Activated CD8-positive, alpha-beta T cell treated with anti-CD3 and anti-CD28 coated beads for 36 hours (primary cell): ENCODE data around the gene DYRK3. TPM values are rescaled to one million over a fixed set of nuclear protein-coding genes. Genes with fewer than 3 reads are reported as not detected.
A peak's percentile ranks its signal among the peaks of the same experiment; 100 is the strongest.

Experiments used
- ATAC-seq: fragments of 200-7000 bp; cut with Tn5 transposase; one replicate; pipeline ENCODE4 v1.10.0; 2021; ENCODE audit warnings: mild to moderate bottlenecking, moderate library complexity
- CTCF ChIA-PET: fragments of 350-600 bp; sonication (Branson Sonifier 250); formaldehyde crosslinking; loops from one replicate; lab custom pipeline; 2021; ENCODE audit warnings: antibody characterized with exemption; lab: Charles Lee
- POLR2A ChIA-PET: fragments of 350-600 bp; sonication (Branson Sonifier 250); formaldehyde crosslinking; loops from one replicate; lab custom pipeline; 2021; ENCODE audit warnings: antibody characterized with exemption; lab: Charles Lee
- DNase-seq: peaks from one replicate; pipeline ENCODE4 v3.0.0-alpha.2; 2020
- H3K27ac Mint-ChIP-seq: one replicate; pipeline ENCODE4 v1.8.0; 2021; ENCODE audit warnings: mild to moderate bottlenecking, mixed read lengths
- H3K27me3 Mint-ChIP-seq: one replicate; pipeline ENCODE4 v1.8.0; 2021; ENCODE audit warnings: mixed read lengths
- H3K36me3 Mint-ChIP-seq: one replicate; pipeline ENCODE4 v1.8.0; 2021; ENCODE audit warnings: low read depth, mixed read lengths
- H3K4me1 Mint-ChIP-seq: one replicate; pipeline ENCODE4 v1.8.0; 2021; ENCODE audit warnings: low read depth, mixed read lengths
- H3K4me3 Mint-ChIP-seq: one replicate; pipeline ENCODE4 v1.8.0; 2021; ENCODE audit warnings: mild to moderate bottlenecking, moderate library complexity, mixed read lengths
- H3K9me3 Mint-ChIP-seq: one replicate; pipeline ENCODE4 v1.8.0; 2021; ENCODE audit warnings: mixed read lengths
- CTCF ChIP-seq: fragments of 200-600 bp; IDR thresholded peaks from one replicate; pipeline ENCODE4 v1.8.0; 2022; ENCODE audit warnings: antibody characterized with exemption, mild to moderate bottlenecking
- intact Hi-C: fragments of 100-400 bp; cut with micrococcal nuclease; formaldehyde crosslinking; loops from one replicate; pipeline ENCODE4 v1.10.0; 2022
- total RNA-seq, 2 experiments: library from RNA; stranded (reverse); gene quantifications; one replicate each; pipeline ENCODE4 v1.2.3, GENCODE V29; 2021

The DYRK3 gene
- total RNA-seq, 2 experiments from 2014 or later = 4.7 to 4.9 TPM

- peak; percentile 84 for DNase-seq
- H3K4me3 Mint-ChIP-seq = no peak overlapping the region
- intact Hi-C loops = loop anchor here (1.0 to 10.0 kb wide), 3 partner anchors 30 to 172 kb away; no protein-coding TSS in a partner anchor
- peak; percentile 82 for ATAC-seq
- H3K36me3 Mint-ChIP-seq = no peaks in the 10 kb centered on the region
- TF ChIP-seq CTCF = peak; percentile 92
- no peak overlapping the region for H3K27ac Mint-ChIP-seq
- H3K4me1 Mint-ChIP-seq = peaks cover 33% of the 10 kb centered on the region
- POLR2A ChIA-PET = interaction anchor here (0.7 to 3.0 kb wide), 13 partner anchors 9 to 193 kb away, joined by 3 to 19 read pairs (median 3); partner anchors contain the start of genes DYRK3 and IKBKE
- CTCF ChIA-PET = interaction anchor here (0.7 to 14.1 kb wide), 80 partner anchors 11 to 804 kb away, joined by 3 to 340 read pairs (median 6); partner anchors contain the start of genes DYRK3, EIF2D, FCMR and IKBKE
- peaks cover 22% of the 10 kb centered on the region for H3K27me3 Mint-ChIP-seq
- no peaks in the 10 kb centered on the region for H3K9me3 Mint-ChIP-seq
Measured at GRCh38 chr1:206663832-206664652, 28.7 kb downstream of the DYRK3 start.

- intact Hi-C loops = loop anchor here (1.0 to 10.0 kb wide), 3 partner anchors 30 to 172 kb away; no protein-coding TSS in a partner anchor
- H3K4me3 Mint-ChIP-seq = no peak overlapping the region
- peaks cover 22% of the 10 kb centered on the region for H3K27me3 Mint-ChIP-seq
- DNase-seq (no peak), ATAC-seq (no peak)
- ChIA-PET POLR2A (interaction anchor here (1.0 to 3.0 kb wide), 8 partner anchors 9 to 194 kb away, joined by 3 to 19 read pairs (median 3); partner anchors contain the start of genes DYRK3 and IKBKE), CTCF (interaction anchor here (1.0 to 14.1 kb wide), 61 partner anchors 10 to 804 kb away, joined by 3 to 340 read pairs (median 10); partner anchors contain the start of genes DYRK3, EIF2D, FCMR and IKBKE)
- peaks cover 33% of the 10 kb centered on the region for H3K4me1 Mint-ChIP-seq
- H3K9me3 Mint-ChIP-seq = no peaks in the 10 kb centered on the region
- no peaks in the 10 kb centered on the region for H3K36me3 Mint-ChIP-seq
- TF ChIP-seq CTCF = no peak
- no peak overlapping the region for H3K27ac Mint-ChIP-seq
Measured at GRCh38 chr1:206664740-206665139, 29.4 kb downstream of the DYRK3 start.

- CTCF ChIA-PET = interaction anchor here (0.6 to 14.1 kb wide), 17 partner anchors 9 to 308 kb away, joined by 3 to 340 read pairs (median 39); partner anchors contain the start of genes DYRK3 and EIF2D
- H3K36me3 Mint-ChIP-seq = no peaks in the 10 kb centered on the region
- no peak for DNase-seq
- ATAC-seq = no peak
- peaks cover 18% of the 10 kb centered on the region for H3K27me3 Mint-ChIP-seq
- H3K27ac Mint-ChIP-seq = no peak overlapping the region
- no peaks in the 10 kb centered on the region for H3K9me3 Mint-ChIP-seq
- no peak overlapping the region for H3K4me3 Mint-ChIP-seq
- no peak for TF ChIP-seq CTCF
- peaks cover 31% of the 10 kb centered on the region for H3K4me1 Mint-ChIP-seq
- POLR2A ChIA-PET = interaction anchor here (0.9 kb wide), 1 partner anchor 14 kb away, joined by 4 read pairs; no protein-coding TSS in a partner anchor
- intact Hi-C loops = loop anchor here (10.0 kb wide), 1 partner anchor 61 kb away; no protein-coding TSS in a partner anchor
Measured at GRCh38 chr1:206666031-206666561, 30.8 kb downstream of the DYRK3 start.

GRCh38 chr1:206666954-206667665 lies 31.8 kb downstream of the DYRK3 start:
- ChIA-PET POLR2A (interaction anchor here (0.9 kb wide), 1 partner anchor 13 kb away, joined by 4 read pairs; no protein-coding TSS in a partner anchor), CTCF (interaction anchor here (0.7 to 14.1 kb wide), 16 partner anchors 8 to 266 kb away, joined by 3 to 340 read pairs (median 9); partner anchors contain the start of gene DYRK3)
- Mint-ChIP-seq H3K9me3 (no peaks in the 10 kb centered on the region), H3K36me3 (no peaks in the 10 kb centered on the region), H3K27ac (no peak overlapping the region), H3K4me1 (peaks cover 28% of the 10 kb centered on the region), H3K4me3 (no peak overlapping the region), H3K27me3 (peaks cover 18% of the 10 kb centered on the region)
- no peak for TF ChIP-seq CTCF
- ATAC-seq (no peak), DNase-seq (no peak)
- intact Hi-C loops = loop anchor here (10.0 kb wide), 1 partner anchor 62 kb away; no protein-coding TSS in a partner anchor
